Embryonic facial prominence (tissue), 1 donor: ENCODE results near the gene SOWAHA.

Experiments
- DNase-seq: peaks from one replicate; pipeline ENCODE4 v3.0.0-alpha.2; 2016; ENCODE audit errors: extremely low spot score

SOWAHA gene

DNA sequence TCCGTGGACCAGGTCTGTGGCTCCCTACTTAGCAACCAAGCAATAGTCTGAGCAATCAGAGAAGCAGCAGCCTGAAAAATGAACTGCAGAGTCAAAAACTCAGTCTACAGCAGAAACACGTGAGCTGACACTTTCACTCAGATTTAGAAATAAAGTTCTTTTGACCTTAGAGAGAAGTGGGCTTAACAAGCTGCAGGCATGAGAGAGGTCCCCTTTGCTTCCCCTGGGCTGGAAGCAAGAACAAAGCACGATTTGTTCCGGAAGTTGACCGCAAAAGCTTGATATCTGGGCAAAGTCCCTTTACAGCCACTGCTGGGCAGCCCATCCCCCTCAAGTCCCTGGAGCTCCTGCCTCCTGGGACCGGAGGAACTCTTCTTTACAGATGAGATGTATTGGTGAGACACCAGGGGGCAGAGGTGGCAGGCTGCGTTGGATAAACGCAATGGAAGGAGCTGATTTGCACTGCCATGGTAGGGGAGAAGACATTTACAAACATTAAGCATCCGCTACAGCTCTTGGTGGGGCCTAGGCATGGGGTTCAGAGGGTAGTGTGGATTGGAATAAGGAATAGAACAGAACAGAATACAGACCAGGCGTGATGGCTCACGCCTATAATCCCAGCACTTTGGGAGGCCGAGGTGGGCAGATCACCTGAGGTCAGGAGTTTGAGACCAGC is 5.8 kb upstream of the SOWAHA start:
- no peak for DNase-seq

DNA sequence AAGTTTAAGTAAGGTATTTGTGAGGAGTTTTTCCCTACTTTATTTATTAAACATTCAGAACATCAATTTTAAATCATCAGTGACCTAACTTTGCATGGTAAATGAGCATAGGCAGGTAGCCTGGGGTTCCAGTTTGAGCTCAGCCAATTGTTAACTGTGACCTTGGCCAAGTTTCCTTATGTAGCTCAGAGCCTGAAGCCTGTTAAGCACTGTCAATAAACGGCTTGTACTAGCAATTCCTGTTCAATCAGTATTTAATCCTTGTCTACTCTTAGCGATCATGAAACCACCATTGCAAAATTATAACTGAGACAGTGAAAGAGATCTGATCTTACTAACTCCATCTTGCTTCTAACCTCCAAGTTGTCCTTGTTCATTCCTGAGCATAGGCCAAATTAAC is 4.7 kb upstream of the SOWAHA start:
- no peak for DNase-seq

DNA sequence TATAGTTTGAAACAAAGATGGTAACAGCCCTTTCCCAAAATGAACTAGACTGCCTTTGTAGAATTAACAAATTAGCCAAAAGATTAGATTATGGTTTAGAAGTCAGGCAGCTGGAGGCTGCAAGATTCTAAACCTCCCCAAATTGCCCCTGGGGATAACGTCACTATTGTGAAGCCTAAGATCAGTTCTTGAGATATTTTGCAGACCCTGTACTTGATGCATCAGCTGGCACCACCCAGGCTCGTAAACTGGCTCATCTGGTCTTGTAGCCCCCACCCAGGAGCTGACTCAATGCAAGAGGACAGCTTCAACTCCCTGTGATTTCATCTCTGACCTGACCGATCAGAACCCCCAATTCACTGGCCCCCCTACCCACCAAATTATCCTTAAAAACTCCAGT is 4.2 kb upstream of the SOWAHA start:
- no peak for DNase-seq

DNA sequence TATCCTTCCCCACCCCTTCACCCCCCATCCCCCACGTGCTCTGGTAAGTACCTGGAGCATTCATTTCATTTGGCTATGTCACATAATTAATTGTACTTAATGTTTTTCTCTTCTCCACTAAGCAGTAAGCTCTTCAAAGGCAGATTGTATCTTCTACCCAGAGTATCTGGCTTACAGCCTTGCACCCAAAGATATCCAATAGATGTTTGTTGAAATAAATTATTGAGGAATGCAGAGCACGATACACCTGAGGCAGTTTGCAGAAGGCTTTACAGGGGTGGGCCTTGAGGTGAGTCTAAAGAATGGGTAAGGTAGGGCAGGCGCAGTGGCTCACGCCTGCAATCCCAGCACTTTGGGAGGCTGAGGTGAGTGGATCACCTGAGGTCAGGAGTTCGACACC is 2.5 kb upstream of the SOWAHA start:
- no peak for DNase-seq

DNA sequence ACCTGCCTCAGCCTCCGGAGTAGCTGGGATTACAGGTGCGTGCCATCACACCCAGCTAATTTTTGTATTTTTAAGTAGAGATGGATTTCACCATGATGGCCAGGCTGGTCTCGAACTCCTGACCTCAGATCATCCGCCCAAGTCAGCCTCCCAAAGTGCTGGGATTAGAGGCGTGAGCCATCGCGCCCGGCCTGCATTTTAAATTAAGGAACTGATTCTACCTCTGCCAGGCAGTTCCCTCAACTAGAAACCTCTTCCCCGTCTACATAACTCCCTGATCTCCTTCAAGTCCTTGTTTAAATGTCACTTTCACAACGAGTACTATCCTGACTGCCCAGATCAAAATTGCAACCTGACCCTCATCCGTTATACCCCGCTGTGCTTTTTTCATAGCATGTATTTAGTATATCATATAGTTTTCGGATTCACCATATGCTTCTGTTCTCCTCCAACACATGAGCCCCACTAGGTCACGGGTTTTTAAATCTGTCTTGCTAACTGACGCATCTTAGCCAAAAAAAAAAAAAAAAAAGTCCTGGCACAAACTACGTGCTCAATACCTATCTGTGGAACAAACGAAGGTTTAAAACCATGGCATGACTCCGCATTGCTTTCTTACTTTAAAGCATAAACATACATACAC is 858 bp upstream of the SOWAHA start:
- DNase-seq, result no peak

DNA sequence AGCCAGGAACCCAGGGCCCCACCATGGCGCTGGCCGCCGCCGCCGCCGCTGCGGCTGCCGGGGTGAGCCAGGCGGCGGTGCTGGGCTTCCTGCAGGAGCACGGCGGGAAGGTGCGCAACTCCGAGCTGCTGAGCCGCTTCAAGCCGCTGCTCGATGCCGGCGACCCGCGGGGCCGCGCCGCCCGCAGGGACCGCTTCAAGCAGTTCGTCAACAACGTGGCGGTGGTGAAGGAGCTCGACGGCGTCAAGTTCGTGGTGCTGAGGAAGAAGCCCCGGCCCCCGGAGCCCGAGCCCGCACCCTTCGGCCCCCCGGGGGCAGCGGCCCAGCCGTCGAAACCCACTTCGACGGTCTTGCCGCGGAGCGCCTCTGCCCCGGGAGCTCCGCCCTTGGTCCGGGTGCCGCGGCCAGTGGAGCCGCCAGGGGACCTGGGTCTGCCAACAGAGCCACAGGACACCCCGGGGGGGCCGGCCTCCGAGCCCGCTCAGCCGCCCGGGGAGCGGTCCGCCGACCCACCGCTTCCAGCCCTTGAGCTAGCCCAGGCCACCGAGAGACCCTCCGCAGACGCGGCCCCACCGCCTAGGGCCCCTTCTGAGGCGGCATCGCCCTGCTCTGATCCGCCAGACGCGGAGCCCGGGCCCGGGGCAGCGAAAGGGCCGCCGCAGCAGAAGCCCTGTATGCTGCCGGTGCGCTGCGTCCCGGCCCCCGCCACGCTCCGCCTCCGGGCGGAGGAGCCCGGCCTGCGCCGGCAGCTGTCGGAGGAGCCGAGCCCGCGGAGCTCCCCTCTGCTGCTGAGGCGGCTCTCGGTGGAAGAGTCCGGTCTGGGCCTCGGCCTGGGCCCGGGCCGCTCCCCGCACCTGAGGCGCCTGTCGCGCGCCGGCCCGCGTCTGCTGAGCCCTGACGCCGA is 749 bp downstream of the SOWAHA start:
- DNase-seq, result no peak

DNA sequence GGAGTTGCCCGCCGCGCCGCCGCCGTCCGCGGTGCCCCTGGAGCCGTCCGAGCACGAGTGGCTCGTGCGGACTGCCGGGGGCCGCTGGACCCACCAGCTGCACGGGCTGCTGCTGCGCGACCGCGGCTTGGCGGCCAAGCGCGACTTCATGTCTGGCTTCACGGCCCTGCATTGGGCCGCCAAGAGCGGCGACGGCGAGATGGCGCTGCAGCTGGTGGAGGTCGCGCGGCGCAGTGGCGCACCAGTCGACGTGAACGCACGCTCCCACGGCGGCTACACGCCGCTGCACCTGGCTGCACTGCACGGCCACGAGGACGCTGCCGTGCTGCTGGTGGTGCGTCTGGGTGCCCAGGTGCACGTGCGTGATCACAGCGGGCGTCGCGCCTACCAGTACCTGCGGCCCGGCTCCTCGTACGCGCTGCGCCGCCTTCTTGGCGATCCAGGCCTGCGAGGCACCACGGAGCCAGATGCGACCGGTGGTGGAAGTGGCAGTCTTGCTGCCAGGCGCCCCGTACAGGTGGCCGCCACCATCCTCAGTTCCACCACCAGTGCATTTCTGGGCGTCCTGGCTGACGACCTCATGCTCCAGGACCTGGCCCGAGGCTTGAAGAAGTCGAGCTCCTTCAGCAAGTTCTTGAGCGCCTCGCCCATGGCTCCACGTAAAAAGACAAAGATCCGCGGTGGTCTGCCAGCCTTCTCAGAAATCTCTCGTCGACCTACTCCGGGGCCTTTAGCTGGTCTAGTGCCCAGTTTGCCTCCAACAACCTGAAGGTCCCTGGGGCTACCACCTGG is 1.6 kb downstream of the SOWAHA start:
- DNase-seq, result no peak

DNA sequence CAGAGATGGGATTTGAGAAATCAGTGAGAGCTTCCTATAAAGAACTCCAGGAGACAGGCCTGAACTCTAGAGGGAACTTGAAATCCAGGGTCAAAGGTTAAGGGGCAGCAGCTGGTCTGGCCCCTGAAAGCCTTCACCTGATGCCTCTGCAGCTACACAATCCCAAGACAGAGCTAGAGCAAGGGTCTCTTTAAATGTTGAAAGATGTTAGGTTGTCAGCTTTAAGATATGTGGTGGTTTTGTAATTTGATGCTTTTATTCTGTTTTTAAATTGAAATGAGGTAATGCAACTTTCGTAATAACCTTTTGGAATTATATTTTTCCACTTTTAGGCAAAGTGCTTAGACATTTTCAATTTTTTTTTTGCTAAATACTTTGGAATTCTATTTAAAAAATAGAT is 2.4 kb downstream of the SOWAHA start:
- DNase-seq, result no peak

DNA sequence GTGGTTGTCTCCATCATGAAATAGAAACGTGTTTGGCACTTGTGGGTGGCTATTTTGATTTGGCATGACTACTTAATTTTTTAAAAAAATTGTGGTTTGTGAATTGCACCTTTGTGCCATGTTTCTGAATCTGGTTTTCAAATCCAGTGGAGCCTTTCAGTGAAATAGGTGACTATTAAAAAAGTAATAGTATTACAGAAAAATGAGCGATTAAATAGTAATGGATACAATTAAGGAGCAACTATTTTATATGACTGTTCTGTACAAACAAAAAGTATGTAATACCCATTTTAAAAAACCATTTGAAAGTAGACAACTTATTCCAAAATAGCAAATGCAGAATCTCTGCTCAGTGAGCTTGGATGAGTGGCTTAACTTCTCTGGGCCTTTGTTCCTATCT is 3.0 kb downstream of the SOWAHA start:
- DNase-seq, result no peak

DNA sequence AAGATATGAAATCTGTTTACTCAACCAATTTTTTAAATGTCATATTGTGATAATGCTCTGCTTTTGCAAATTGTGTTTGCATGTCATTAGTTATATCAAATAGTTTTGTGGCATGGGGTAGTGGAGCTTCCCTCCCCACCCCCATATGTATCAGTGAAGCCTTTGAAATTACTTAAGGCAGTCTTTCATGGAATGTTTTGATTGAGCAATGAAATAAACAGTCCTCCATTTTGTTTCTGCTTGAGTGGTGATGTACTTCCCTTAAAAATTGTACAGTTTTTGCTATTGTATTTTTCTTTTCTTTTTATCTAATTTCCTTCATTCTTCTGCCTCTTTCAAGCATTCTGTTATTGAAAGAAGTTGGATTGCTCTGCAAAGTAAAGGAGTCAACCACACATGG is 3.5 kb downstream of the SOWAHA start:
- DNase-seq, result no peak

DNA sequence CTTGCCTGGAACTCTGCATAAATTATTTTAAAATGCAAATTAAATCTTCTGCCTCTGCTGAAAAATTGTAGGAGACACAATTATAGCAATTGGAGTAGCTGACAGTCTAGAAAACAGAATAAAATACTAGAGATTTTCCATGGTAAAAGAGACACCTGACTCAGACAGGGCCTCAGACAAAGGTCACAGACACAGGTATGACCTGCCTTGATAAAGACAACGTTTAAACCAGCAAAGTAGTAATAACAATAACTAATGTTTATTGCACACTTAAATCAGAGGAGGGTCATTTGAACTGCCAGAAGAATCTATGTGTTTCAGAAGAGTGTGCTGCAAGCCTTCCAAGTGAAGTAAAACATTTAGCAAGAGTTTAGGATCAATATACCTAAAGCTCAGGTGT is 3.9 kb downstream of the SOWAHA start:
- DNase-seq, result no peak

DNA sequence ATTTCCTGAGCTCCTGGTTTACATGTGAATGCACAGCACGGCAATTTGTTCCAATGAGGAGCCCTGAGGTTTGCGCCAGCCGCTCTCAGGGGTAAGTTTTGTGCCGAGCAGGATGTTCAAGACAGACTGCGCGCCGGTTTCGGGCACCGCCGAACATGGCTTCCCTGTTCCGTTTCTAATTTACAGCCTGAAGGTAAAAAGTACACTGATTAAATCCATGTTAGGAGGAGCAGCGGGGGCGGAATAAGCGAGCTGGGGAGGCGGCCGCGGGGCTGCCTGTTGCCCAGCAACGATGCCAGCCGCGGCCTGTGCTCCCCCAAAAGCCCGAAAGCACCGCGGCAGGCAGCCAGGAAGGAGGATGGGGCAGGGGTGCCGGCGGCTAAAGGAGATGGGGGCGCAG is 6.4 kb downstream of the SOWAHA start:
- no peak for DNase-seq

DNA sequence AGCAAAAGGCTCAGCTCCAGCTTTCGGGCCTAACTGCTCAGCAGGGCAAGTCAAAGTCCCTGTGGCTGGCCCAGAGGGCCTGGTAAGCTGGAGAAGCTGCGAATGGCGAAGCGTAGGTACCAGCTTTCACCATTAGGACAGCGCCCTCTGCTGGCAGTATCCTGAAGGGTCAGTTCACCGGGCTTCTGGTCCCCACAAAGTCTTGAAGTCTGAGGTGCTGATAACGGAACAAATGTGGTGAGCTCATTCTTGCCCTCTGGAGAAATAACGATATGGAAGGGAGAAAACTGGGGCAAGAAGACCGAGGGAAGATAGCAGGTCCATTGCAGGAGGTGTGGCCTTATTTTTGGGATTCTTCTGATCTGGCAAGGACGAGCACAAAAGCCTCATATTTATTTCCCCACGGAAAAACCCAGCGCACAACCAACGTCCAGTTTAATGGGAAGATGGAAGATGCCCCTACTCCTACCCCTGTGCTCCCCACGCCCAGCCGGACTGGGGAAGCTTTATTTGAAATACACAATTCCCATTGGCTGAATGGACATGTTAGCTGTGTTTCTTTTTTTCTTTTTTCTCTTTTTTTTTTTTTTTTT is 7.2 kb downstream of the SOWAHA start:
- DNase-seq, result peak; percentile 57

DNA sequence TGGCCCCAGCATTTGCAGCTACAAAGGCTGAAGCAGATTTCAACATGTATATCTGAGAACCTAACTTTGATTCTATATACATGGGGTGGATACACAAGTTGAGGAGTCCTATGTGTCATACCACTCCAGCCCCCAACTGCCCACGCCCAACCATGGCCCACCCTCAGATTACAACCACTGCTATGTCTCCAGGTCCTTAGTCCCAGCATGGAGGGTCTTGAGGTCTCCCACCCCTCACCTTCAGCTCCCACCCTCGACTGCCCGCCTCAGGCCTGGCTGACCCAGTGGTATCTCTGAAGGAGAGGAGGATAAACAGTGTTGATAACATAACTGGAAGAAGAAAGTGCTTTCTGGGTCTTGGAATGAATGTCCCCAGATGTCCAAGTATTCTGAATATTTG is 8.2 kb downstream of the SOWAHA start:
- DNase-seq, result no peak

DNA sequence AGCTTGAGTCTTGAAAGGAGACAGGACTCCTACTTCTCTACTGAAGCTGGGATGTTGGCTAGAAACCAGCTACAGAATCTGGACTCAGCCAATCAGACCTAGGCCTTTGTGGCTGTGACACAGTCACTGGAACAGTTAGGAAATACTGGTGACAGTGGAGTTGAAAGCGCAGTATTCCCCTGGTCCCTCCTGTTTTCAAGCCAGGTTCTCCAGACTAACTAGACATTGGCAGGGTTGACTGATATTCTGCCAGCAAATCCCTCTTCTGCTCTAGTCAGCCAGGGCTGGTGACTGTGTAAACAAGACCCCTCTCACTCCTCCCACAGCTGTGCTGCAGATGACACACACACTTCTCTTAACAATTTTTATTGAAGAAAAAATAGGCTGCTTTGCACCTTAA is 8.7 kb downstream of the SOWAHA start:
- no peak for DNase-seq

DNA sequence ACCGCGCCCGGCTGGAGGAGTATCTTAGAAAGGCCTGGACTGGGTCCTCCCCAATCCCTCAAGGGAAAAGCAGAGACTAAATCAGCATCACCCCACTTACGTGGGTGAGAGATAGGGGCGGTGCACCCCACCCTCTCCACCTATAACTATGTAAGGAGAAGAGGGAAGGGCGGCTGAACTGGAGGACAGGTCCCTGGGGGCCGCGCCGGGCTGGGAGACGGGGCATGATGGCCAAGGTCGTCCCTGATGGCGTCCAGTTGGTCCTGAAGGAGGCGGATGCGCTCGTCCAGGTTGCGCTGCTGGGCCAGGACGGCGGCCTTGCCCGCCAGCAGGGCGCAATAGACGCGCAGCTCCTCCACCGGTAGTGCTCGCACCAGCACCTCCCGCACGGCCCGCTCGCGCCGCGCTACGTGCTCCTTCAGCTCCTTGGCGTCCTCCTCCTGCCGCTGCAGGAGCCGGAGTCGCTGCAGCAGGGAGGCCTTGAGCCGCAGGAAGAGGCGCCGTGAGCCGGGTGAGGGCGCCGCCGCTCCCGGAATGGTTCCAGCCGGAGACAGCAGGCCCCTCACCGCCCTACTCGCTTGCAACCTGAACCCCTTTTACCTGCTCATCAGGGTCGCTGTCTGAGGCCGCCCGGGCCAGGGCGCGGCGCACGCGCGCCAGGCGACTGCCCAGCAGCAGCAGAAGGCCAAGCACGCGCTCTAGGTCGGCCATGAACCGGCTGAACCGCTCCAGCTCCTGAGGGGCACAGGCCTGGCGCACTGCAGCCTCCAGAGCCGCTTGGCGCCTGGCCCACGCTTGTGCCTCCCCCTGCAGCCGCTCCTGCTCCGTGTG is 9.8 kb downstream of the SOWAHA start:
- no peak for DNase-seq

DNA sequence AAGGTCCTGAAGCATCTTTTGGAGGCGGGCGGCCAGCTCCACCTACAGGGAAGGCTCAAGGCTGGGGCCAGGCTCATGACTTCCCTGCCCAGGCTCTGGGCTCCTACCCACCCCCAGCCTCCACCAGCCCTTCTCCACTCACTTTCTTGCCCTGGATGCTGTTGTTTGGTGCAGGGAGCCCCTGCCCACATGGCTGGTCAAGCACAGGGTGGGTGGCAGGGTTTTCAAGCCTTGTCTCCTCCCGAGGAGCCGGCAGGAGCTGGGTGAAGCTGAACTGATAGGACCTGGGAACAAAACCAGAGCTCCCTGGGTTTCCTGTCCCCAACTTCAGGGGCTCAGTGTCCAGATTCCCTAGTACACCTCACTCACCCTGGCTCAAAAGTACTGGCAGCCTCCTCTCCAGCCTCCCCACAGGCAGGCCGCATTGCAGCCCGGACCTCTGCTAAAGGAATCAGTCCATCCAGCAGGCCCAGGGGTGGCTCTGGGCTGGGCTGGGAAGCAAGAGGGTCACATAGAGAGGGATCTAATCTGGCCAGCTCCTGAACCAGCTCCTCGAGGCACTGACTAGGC is 10.5 kb downstream of the SOWAHA start:
- no peak for DNase-seq

DNA sequence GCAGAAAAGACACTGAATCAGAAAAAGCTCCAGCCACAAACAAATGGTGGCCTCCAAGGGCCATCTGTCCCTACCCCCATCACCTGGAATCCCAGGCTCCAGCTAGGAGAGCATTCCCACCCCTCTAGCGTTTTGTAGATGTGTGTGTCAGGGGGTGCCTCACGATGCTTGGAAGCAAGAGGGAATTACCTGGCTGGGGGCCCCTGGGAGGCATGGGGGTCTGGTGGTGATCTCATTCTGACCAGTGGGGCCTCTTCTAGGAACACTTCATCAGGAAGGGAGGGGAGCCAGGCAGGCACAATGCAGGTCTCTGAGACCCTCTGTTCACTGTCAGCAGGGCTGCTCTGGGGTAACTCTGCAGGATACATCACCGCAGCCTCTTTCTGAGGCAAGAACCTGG is 11.3 kb downstream of the SOWAHA start:
- DNase-seq, result no peak

DNA sequence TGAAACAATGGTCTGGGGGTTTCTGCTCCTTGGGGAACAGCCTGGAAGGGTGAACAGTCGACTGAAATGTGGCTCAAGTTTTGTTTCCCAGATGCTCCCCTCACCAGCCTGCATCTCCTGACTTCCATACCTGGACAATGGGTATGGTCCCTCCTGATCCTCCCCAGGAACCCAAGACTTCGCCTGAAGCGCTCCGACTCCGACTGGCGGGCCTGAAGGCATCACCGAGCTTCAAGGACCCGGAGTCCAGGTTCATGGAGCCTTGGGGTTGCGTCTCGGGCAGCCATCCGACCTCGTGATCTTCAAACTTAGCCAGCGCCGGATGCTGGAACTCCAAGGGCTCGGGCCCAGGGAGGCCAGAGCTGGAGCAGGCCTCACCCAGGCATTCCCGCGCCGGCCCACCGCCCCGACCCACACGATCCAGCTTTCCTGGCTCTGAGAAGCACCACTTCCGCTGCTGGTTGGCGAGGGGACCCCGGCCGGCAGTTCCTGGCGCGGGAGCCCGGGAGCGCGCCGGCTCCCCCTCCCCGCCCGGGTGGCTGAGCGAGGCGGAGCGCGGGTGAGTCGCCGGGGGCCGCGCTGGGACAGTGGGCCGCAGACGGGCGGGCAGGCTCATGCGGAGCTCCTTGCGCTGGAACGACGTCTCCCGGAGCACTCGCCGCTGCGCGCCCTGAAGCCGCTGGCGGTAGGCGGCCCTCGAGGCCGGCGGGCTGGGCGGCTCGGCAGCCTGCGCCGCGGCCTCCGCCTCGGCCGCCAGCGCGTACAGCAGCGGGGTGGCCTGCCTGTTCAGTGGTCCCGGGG is 12.1 kb downstream of the SOWAHA start:
- DNase-seq, result no peak
